ENCODE results near the gene ICE2.

- TF ChIP-seq, protein P1, sequence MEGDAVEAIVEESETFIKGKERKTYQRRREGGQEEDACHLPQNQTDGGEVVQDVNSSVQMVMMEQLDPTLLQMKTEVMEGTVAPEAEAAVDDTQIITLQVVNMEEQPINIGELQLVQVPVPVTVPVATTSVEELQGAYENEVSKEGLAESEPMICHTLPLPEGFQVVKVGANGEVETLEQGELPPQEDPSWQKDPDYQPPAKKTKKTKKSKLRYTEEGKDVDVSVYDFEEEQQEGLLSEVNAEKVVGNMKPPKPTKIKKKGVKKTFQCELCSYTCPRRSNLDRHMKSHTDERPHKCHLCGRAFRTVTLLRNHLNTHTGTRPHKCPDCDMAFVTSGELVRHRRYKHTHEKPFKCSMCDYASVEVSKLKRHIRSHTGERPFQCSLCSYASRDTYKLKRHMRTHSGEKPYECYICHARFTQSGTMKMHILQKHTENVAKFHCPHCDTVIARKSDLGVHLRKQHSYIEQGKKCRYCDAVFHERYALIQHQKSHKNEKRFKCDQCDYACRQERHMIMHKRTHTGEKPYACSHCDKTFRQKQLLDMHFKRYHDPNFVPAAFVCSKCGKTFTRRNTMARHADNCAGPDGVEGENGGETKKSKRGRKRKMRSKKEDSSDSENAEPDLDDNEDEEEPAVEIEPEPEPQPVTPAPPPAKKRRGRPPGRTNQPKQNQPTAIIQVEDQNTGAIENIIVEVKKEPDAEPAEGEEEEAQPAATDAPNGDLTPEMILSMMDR (IDR thresholded peaks at IDR 0.05; ENCODE audit: insufficient read depth, low read depth, low read length) = no peak
- no peak for TF ChIP-seq EZH2 (IDR thresholded peaks at IDR 0.05; ENCODE audit: insufficient read depth, low read length)
Observed at GRCh38 chr15:60525341-60526039, 46.5 kb upstream of the ICE2 start.

Measured in astrocyte (in vitro differentiated cells and primary cell).